ENCODE data around the gene PRKN.

Gene PRKN

DNA sequence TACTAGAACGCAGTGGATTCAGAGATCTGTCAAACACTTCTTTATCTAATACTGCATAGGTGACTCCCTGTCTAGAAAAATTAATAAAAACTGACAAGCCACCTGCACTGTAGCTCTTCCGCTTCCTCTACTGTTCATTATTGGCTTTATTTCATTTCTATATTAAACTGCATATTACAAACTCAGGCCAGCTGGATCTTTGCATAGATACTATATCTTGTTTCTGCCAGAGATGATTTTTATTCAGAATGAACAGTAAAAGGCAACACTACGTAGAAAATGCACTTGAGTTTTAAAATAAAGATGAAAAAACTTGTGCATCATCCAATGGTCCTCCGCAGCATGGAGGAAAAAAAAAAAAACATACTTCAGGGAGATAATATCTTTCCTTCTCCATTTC, 508.3 kb downstream of the PRKN start:
- no peak for DNase-seq

DNA sequence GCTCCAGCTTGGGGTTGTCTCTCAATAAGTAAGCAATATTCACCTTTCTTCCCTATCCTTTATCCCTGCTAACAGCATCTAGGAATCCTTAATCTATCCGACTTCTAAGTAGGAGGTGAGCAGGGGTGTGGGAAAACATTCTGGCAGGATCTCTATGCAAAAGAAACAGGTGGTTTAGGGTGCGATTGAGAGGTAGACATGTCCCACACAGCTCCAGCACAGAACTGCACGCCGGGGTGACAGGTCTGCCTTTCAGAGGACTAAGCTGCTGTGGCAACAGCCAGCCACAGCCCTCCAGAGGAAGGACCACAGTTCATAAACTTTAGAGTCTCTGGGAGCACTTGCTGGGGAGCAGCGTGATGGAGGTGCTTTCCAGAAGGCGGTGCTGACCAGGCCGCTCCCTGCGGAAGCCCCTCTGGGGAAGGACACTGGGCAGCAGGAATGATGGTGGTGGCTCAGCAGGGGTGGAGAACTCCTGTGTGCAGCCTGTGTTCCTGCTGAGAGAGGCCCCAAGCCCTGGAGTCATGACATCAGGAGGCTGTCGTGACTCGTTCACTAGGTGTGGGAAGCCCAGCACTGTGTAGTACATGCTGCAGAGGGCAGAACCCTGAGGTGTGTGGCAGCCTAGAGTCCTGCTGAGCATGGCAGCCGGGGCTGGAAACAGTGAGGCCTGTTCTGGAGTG, 509.6 kb downstream of the PRKN start:
- DNase-seq = no peak

DNA sequence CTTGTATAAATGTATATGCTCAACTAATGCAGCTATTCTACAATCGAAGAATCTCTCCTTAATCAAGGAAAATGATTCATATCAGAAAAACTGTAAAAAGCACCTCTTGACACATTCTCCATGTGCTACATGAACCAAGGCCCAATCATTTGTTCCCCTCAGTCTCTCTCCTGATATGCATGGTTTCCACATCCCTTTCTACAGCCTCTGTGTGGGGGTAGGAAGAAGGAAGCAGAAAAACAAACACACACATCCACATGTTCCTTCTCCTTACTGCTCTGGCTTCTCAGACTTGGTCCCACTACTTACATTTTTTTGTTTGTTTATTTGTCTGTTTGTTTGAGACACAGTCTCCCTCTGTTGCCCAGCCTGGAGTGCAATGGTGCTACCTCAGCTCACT, 510.5 kb downstream of the PRKN start:
- DNase-seq = no peak

DNA sequence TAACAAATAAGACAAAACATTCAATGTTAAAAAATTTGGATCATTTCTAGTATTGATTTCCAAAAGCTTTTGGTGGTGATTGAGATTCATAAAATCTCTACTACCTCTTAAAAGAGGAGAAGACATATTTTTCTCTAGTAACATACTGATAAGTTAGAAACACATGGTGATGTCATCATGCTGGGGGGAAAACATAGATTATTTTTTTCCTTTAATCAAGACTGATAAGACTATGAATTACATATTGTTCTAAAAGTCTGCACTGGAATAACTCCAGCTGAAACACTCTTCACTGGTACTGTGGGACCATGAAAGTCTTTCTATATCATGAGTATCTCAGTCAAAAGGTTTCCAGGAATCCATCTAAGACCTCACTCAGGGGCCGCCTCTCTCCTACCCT, 515.8 kb downstream of the PRKN start:
- no peak for DNase-seq

DNA sequence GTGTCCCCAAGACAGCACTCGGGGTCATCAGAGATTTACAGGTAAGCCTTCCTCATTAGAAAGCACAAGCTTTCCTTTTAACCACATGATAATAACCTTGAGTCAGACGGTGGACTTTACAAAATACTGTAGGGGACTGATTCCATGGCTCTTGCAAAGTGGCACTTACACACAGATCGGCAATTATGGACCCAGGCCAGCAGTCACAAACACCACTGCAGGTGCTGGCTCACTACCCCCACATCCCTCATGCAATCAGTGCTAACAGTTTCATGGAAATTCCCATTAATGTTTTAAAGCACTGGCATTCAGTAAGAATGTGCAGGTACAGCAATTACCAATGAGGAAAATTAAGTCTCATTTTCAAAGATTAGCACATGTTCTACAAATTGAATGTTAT, 516.5 kb downstream of the PRKN start:
- no peak for DNase-seq

DNA sequence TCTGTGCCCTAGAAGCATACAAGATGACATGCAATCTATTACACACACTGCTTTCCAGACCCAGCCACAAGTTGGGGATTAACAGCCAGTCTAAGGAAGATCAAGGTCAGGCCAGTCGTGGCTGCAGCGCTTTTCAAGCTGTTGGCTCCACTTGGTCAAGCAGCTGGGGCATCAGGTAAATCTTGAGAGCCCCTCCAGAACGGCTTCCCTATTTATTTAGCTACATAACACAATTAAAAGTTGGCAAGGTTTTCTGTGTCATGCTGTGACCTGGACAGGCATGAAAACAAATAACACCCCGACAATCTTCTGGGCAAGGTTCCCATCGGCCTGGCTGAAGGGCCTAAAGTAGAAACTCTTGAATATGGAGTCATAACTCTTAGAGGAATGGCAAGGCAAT, 524.3 kb downstream of the PRKN start:
- DNase-seq = no peak

DNA sequence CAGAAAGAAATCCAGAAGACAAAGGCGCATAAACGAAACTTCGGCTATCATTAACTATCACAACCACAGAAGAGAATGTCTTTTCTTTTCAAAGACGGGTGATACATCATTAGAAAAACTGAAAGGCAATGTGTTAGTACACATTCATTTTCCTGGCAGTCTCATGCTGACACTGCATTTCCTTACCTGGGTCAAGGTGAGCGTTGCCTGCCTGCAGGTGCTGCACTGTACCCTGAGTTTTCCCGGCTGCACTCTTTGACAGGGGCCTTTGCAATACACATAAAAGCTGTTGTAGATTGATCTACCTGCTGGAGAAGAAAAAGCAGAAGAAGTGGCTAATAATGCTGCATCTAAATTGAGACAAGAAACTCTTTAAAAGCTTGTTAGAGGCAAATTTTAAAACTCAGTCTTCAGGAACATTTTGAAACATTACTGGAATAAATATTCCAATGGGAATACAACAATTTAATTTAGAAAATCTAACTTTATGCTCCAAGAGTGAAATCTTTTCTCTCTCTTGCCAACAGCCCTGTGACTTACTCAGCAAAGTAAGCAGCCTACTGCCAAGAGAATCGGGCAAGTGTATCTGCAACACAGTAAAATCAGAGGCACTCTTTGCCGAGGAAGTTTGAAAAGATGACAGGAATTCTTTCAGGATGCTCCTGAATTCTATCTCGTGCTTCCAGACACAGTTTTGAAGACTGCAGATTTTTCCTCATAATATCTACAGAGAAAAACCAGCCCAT, 526.4 kb downstream of the PRKN start:
- DNase-seq = no peak

DNA sequence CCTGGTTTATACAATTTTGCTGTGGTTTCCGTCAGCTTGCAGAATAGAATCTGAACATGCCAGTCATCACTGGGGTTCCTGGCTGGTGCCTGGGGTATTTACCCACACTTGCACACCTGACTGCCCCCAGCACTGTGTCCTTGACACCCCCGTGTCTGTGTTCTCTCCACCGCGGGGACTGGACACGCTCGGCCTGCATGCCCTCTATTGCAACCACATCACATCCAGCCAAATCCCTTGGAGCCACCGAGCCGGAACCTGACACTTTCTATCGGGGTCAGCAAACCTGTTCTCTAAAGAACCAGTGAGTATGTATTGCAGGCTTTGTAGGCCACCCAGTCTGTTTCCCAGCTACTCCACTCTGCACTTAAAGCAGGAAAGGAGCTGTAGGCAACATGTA, 527.5 kb downstream of the PRKN start:
- no peak for DNase-seq

DNA sequence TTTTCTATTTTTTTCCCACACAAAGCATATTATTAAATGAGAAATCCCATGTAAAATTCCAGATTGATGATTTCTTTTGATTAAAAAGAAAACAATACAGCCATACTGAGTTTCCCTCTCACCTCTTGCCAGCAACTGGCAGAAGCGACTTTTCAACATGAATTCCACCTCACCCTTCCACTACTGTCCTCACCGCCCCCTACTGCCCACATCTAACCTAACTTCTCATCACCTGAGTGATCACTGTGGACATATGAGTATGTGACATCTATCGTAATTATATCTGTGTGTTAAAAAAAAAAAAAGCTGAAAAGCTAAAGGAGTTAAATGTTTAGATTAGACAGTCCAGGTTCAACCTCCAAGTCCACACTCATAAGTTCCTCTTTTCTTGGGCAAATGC, 528.6 kb downstream of the PRKN start:
- DNase-seq = no peak

DNA sequence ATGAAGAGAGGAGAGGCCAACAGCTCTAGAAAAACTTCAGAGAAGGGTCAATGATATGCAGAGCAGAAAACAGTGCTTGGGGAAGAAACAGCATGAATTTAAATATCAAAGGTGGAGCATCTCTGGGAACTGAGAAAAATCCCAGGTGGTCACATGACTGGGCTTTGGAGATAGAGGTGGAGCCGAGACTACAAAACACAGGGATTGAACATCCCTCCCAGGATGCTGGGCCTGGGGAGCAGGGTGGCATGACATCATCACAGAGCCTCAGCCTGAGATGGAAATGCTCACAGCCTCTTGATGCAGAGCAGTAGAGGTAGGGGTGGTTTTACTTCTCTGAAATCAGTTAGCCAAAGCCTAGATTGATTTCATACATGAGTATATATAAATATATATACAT, 529.5 kb downstream of the PRKN start:
- DNase-seq = no peak

DNA sequence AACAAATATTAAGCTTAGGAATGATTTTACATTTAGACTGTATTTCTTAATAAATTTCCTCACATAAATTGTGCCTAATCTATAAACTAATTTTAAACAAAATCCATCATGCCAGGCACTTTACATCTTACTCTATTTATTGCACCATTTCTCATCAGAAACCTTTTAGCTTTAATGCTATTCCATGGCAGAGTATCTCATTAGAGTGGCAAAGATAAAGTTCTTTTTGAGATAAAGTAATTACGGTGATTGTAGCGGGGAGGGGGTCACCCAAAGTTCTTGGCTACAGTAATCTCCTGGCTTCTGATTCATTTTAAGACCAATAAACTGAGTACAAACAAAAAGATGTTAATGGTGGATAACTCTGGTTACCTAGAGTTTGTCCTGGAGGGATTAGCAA, 532.1 kb downstream of the PRKN start:
- DNase-seq = no peak

DNA sequence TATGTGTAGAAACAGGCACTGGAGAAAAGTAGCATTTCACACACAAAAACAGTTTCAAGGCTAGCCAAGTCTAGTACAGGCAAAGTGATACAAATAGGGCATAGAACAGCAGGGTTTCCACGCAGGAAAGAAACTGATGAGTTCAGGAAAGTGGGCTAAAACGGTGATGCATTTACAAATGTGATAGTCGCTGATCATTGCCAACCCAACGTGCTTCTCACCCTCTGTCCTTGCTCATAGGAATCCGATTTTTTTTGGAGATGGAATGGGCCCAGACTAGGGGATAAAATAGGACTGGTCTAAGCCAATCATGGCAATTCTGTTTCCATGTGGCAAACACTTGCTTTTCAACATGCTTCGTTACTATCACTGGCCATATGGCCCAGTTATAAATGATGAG, 536.6 kb downstream of the PRKN start:
- no peak for DNase-seq

DNA sequence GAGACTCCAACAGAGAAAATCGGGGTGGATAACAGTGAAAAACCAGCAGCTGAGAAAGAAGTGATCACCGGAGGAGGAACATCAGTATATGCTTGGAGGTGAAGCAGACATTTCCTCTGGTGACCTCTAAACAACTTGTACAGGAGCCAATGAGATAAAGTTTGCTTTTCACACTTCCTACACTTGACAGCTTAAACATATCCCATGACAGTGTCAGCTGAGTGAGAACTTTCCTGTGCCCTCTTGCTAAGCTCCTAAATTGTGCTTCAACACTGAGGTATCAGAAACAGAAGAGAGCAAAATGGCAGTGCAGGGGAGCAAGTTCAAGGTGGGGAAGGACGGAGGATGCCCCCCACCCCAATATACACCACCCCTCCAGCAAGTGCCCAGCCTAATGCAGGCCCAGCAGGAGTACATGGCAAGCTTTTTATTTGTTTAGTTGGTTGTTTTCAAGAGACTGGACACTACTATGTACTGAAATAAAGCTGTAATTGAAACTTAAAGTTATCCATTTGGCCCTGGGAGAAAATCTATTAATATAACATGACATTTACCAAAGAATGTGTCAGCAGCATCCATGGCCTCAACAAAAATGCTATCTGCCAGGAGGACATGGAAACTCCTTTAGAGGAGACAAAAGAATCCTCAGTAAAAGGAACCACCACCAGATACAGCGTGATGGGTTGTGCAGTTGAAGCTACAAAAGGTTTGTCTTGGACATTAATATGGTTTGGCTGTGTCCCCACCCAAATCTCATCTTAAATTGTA, 540.2 kb downstream of the PRKN start:
- DNase-seq = no peak

DNA sequence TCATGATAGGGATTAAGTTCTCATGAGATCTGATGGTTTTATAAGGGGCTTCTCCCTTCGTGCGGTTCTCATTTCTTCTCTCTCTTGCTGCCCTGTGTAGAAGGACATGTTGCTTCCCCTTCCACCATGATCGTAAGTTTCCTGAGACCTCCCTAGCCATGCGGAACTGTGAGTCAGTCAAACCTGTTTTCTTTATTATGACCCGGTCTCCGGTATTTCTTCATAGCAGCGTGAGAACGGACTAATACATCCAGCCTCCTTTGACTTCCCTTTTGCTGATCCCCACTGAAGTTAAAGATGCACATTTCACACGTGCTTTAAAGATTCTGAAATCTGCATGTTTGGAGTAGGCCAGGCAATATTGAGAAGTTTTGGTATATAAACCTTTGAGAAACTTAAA, 543.1 kb downstream of the PRKN start:
- DNase-seq = no peak

DNA sequence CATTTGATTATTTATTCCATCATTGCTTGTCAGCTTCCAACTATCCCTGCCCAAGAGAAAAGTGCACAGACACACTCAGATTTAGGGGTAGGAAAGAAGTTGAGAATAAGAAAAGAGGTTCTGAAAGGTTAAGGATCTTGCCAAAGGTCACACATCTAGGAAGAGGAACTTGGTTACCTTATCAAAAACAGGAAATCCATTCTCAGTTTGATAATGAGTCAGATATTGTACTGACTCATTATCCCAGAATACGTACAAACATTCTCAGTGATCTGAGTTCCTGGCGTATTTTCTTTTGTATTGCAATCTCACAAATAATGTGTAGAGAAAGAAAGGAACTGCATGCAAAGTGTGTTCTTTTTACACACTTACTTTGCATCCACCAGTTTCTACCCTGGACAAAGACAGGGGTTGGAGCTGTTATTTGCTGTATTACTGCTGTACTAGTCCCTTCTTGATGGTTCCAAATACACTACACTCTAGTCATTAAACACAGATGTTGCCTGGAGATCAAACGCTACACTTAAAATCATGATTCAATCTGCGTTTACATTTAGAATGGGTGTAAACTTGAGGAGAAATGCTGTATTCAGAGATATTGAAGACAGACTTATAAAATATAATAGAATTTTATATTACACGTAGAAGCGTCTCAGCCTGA, 545.7 kb downstream of the PRKN start:
- no peak for DNase-seq

DNA sequence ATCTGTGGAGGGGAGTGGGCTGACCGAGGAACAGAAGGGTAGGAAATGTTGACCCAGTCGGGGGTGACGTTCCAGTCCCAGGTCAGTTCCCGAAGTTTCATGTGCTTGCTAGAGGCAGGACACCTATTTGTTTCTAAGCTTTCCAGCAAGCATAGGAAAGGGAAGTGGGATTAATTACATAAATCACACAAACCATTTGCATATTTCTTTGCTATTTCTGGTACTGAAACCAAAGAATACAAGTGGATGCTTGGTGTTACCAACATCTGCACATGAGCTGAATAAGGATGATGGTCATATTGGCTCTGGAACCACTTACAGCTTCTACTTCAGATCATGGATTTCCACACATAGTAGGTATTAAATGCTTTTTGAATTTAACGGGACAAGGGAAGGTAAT, 546.5 kb downstream of the PRKN start:
- DNase-seq = no peak

DNA sequence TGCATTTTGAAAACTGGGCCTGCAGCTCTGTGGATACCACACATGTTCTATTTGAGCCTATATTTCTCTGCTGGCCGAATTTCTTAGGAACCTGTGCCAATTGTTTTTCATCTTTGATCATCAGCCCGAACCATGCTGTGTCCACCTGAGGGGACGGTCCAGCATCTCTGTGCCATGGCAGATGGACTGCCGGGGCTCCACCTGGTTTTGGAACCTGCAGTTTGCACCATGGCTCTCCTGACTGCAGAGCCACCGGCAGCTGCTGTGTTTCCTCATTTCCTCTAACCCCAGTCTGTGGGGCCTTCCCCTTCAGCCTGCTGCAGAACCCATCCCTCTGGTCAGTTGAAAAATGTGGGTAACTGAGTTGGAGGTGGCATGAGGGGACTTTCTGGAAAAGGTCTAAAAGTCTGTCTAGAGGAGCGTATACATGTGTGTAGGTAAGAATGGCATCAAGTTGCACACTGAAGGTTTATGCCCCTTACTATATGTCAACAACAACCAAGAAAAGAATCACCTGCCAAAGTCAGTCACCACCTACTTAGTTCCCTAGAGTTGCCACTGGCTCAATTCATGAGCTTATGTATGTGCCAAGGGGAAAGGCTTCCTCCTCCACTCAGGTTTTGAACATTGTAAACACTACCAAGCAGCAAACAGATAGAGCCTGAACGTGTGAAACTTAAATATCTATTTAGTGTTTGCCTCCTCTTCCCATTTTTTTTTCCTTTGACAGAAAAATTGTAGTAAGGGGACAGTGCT, 548.2 kb downstream of the PRKN start:
- DNase-seq = no peak

DNA sequence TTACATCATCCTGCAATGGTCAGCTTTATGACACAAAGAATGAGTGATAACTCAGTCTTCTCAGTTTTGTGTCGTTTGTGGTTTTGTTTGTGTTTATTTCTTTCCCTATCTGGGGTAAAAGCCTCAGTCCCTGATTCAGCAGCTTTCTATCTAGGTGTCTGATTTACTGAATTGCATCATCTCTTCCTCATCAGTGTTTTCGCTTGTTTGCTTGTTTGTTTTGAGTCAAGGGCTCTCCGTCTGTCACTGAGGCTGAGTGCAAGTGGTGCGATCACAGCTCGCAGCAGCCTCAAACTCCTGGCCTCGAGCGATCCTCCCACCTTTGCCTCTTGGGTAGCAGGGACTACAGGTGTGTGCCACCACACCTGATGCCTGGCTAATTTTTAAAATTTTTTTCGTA, 548.9 kb downstream of the PRKN start:
- no peak for DNase-seq

DNA sequence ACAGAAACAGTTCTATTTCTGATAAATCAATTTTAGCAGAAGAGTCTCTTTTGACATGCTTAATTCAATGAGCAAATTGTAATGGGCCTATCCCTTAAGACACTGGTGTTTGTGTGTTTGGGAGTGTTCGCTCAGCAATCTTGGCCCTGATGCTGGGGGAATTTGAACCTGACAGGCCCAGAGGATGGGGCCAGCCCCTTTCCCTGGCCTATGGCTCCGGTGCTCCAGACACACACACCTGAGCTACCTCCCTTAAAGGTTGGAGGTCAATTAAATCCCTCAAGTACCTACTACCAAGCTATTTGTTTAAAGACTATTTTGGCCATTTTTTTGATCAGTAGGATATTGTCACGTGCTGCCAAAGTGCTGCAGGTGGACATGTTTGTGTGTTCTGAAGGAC, 549.3 kb downstream of the PRKN start:
- no peak for DNase-seq

DNA sequence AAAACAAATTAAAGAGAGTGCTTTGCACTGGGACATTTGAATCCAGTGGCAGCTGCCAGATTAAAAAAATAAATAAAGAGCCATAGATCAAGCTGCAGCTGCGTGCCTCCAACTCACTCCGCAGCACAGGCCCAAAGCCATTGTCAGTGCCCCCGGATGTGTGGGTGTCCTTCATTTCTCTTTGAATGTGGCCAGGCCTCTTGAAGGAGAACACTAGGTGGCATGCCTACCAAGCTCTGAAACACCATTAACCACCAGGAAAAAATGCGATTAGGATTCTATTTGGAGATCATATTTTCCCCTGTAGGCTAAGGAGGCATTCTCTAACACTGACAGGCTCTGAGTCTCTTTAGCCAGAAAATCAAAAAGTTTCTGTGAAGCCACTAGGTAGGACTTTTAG, 549.8 kb downstream of the PRKN start:
- no peak for DNase-seq

DNA sequence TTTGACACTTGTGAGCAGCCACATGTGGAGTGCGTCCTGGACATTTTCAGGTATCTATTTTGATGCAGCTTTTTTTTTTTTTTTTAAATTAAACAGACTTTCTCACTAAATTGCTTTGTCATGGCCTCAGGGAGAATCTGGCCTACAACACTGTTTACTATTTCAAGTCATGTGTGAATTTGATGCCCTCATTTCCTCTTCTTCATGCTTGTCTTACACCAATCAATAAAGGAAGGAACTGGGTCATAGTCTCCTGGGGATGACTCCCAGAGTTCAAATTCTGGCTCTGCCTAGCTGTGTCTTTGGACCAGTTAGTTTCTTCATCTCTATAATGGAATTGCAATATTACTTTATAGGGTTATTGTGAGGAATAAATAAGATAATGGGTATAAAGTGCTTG, 554.1 kb downstream of the PRKN start:
- no peak for DNase-seq

DNA sequence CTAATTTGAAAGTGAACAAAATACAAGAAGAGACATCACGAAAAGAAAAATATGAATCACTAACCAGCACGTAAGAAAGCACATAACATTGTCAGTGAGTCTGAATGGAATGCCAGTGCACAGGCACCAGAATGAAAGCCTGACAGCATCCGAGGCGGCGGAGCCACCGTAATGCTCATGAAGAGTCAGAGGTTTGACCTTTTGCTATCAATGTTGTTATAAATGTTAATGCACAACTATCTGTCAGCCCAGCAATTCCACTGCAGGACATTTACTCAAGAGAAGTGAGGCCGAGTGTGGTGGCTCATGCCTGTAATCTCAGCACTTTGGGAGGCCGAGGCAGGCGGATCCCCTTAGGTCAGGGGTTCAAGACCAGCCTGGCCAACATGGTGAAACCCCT, 562.1 kb downstream of the PRKN start:
- DNase-seq = no peak

All from DMS79 treated with DMSO at 0.1 percent for 48 hours (cell line).